Activated CD8-positive, alpha-beta memory T cell treated with anti-CD3 and anti-CD28 coated beads, Interleukin-2, amount 50 U/mL, for 24 hours (primary cell): Measurements from ENCODE around the gene DACH1.

Experiments used
- DNase-seq: peaks from one replicate; pipeline ENCODE4 v3.0.0-alpha.2; 2020; ENCODE audit errors: extremely low read depth

DACH1 gene

GRCh38 chr13:71625694-71626093, 241.3 kb downstream of the DACH1 start:
- no peak for DNase-seq

DNA sequence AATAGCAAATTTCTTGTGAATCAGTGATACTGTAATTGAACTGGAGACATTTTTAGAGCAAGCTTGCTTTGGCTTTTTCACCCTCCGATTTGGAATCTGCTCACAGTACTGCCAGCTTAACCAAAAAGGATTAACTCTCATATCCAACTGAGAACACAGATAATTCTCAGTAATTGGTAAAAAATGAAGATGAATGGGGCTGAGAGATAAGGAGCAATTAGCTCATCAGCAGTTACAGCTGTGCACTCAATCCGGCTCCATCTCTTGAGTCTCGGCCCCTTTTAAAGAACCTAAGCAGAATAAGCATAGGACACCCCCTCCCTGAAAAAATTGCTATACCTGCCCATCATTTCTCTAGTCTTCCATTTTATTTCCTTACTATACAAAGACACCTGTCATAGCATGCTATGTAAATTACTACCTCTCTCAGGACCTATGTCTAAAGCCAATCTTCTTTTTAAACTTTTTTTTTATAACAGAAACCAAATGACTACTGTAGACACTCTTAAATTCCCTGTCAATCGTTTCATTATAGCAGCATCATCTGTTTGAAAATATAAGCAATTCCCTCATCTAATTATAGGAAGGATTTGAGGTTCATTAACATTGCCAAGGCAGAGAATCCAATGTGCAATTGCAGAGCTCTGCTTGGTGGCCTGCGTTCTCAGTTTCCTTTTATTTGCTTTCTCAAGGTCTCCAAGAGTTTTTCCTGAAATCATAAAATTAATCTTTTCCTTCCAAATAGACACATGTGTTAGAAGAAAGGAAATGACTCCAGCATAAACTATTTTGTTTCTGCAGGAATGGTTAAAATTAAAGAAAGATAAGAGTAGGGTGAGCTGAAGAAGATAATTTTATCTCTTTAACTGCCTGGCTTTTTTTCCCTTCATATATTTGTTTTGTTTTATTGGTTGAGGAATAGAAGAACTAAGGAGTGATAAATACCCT, 242.1 kb downstream of the DACH1 start:
- no peak for DNase-seq

DNA sequence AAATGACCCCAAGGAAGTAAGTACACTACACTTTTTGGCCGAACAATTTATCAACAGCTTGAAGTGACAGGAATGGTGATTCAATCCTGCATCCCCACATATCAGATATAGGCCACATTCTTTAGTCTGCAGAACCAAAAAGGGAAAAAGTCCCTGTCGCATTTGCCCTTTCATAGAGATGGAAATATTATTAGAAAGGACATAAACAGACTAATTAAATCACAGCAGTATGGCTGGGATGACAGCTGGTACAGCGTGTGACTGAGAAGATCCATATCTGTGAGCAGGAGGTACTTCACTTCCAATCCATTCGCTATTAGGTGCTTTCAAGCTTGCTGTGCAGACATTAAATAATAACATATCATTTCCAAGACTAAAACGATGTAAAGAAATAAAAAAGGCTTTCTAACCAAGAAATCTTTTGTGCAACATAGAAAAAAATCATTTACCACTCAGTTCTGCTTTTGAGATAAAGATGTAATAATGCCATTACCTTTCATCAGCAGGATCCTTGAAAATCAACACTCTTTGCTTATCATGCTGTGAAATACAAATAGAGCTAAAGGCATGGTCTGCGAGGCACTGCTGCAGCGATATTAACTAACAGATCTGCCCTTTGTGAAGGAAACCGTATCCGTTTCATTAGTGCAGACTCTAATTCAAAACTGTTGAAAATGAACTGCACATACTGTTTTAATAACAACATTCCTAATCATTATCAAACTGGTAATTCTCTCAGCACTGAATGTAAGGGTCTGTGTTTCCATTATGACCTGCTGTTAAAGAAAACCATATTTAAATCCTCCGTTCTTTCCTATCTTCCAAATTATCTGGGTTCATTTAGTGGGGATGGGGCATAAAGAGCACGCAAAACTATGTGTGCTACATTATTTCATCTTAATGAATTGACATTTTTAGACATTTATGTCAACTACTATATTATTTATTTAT, 245.6 kb downstream of the DACH1 start:
- DNase-seq: no peak

DNA sequence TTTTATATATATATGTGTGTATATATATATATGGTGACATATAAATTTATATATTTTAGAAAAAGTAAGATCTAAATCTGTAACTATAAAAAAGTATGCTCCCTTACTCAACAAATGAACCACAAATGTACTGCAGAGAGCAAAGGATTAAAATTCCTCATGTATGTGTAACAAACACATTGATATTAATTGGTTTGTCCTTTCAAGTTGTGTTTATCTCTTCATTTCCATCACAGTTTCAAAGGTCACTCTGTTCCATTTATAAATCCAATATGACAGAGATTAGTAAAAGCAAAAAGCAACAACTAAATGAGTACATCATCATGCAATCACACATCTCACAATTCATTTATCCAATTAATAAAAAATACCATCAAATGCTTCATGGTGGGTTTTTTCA, 247.9 kb downstream of the DACH1 start:
- DNase-seq: no peak

DNA sequence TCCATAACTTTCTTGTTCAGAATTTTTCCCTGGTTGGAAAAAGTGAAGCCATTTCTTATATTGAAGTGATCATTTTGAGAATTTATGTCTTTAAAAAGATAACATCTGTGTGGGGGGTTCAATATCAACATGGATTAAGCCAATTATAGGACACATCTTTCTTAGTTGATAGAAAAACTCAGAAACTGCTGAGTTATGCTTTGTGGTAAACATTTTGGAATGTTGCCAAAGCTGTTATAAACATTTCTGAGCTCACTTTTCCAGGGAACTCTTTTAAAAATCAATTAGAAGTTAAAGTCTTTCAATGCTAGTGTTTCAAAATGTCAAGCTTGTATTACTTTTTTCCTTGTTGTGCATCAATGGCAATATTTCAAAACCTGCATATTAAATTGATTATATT, 248.8 kb downstream of the DACH1 start:
- DNase-seq: no peak

GRCh38 chr13:71617265-71617664, 249.7 kb downstream of the DACH1 start:
- no peak for DNase-seq

DNA sequence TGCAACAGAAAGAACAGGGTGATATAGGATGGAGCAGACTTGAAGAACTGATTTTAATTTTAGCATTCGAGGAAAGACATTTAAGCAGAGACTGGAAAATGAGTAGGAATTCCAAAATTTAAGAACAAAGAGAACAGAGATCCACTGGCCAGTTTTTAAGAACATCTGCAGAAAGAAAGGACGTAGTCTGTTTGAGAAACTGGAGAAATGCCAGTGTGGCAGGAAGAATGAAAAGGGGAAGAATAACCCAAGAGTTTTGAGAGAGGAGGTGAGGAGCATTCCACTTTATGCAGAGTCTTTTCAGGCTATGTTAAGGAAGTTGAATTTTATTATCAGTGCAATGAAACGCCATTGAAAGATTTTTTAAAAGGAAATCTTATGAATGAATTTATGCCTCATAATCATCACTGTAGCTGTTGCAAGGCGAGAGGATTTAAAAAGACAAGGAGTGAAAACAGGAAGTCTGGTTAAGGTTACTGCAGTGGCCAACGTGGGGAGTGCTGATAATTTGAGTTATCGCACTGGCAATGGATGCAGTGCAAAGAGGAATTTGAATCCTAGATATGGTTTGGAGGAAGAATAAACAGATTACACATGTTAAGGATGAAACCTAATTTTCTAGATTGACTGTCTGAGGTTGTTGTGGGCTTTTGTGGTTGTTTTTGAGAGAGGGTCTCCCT, 253.8 kb downstream of the DACH1 start:
- DNase-seq: no peak

GRCh38 chr13:71611292-71611691, 255.7 kb downstream of the DACH1 start:
- no peak for DNase-seq

DNA sequence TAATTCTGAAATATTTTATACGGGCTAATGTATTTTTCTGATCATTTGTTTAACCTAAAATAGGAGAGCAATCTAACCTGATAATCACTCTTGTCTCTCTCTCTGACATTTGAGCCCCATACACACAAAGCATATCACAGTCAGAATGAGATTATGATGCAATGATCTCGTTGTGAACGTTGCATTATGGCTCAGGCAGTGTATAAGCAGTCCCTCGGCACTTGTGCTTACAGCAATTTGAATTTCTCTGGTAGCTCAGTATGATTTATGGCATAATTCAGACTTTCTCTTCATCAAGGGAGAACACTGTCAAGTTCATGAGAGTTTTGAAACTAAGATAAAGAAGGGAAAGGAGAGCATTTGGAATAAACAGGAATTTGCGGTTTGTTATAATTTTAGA, 256.1 kb downstream of the DACH1 start:
- no peak for DNase-seq

GRCh38 chr13:71609271-71609670, 257.7 kb downstream of the DACH1 start:
- DNase-seq: no peak

GRCh38 chr13:71607575-71607974, 259.4 kb downstream of the DACH1 start:
- no peak for DNase-seq

GRCh38 chr13:71606818-71607217, 260.2 kb downstream of the DACH1 start:
- no peak for DNase-seq

- no peak for DNase-seq
Measured at GRCh38 chr13:71605744-71606143, 261.3 kb downstream of the DACH1 start.

GRCh38 chr13:71603255-71603654, 263.7 kb downstream of the DACH1 start:
- DNase-seq: no peak

DNA sequence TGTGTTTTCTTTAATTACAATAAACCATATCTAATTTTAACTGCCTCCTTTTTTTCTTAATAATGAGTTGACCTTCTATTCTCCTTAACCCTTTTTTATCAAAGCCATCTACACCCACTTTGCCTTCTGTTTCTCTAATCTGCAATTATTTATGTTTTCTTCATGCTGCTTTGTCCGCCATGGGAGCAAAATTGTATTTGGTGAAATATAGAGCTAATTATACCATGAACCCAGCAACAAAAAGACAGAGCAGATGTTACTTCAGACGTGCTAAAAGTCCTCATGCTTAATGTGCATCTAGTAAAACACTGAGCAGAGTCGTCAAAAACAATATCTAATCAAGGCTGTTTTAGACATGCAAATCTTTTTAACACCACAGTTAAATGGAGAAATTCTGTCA, 264.7 kb downstream of the DACH1 start:
- no peak for DNase-seq

GRCh38 chr13:71597150-71597549, 269.9 kb downstream of the DACH1 start:
- no peak for DNase-seq

- no peak for DNase-seq
Measured at GRCh38 chr13:71596116-71596515, 270.9 kb downstream of the DACH1 start.

GRCh38 chr13:71593566-71593965, 273.4 kb downstream of the DACH1 start:
- no peak for DNase-seq

GRCh38 chr13:71591374-71591773, 275.6 kb downstream of the DACH1 start:
- DNase-seq: no peak

- no peak for DNase-seq
Measured at GRCh38 chr13:71590654-71591148, 276.3 kb downstream of the DACH1 start.

DNA sequence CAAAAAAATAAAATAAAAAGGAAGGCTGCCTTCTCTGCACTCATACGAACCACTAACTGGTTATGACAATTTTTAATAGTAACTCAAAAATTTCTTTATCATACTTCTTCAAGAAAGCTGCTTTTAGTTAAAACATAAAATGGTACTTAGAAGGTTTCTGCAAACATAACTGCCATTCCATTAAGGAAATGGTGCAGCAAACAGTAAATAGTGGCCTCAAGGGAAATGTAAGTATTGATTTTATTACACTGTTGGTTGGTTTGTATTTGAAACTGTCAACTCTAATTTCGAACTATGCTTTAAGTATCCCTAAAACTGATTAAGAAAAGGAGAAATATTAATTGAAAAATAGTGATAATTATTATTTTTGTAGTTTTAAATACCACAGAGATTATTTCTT, 278.0 kb downstream of the DACH1 start:
- no peak for DNase-seq

GRCh38 chr13:71587817-71588216, 279.2 kb downstream of the DACH1 start:
- no peak for DNase-seq
